Thyroid gland (tissue), 4 donors: Measurements from ENCODE around the gene ZNF280B. TPM values are rescaled to one million over a fixed set of nuclear protein-coding genes. Genes with fewer than 3 reads are reported as not detected.

ENCODE experiments used
- DNase-seq, 2 donors: peaks; one replicate each; pipeline ENCODE4 v3.0.0-alpha.2; 2019
- H3K27ac ChIP-seq, 3 donors: fragments of 200-600 bp; sonication (generic); 1 replicate in 2 of 3; 2 replicates in 1 of 3; pipeline ENCODE4 v1.5.1; 2016 to 2019; ENCODE audit warnings: mild to moderate bottlenecking in 1 of 3, moderate library complexity in 1 of 3
- H3K27me3 ChIP-seq: fragments of 200-600 bp; sonication (generic); one replicate; pipeline ENCODE4 v1.5.1; 2019
- H3K36me3 ChIP-seq, 2 donors: fragments of 200-600 bp; sonication (generic); one replicate each; pipeline ENCODE4 v1.5.1; 2016 to 2019
- H3K4me1 ChIP-seq, 2 donors: fragments of 200-600 bp; sonication (generic); one replicate each; pipeline ENCODE4 v1.5.1; 2017 to 2019
- H3K4me3 ChIP-seq, 3 donors: fragments of 200-600 bp; sonication (generic); replicated peaks in 1 of 3; 1 replicate in 2 of 3; 2 replicates in 1 of 3; pipeline ENCODE4 v1.5.1; 2016; ENCODE audit warnings: mild to moderate bottlenecking in 1 of 3
- H3K9me3 ChIP-seq: fragments of 200-600 bp; sonication (generic); one replicate; pipeline ENCODE4 v1.5.1; 2017
- CTCF ChIP-seq, 6 experiments: fragments of 200-600 bp in 3 of 6; fragments of 450-650 bp in 3 of 6; sonication (generic) in 3 of 6; IDR thresholded peaks; one replicate each; pipeline ENCODE4 v1.5.1; 2016 to 2019; ENCODE audit warnings: antibody characterized with exemption in 6 of 6, mild to moderate bottlenecking in 2 of 6, inconsistent platforms in 1 of 6, moderate library complexity in 1 of 6
- POLR2A ChIP-seq, 2 donors: fragments of 450-650 bp; IDR thresholded peaks; one replicate each; pipeline ENCODE4 v1.6.1; 2017; ENCODE audit warnings: antibody characterized with exemption in 2 of 2, mild to moderate bottlenecking in 2 of 2, moderate library complexity in 1 of 2
- WGBS, 2 donors: methylation state at CpG; one replicate each; pipeline ENCODE4 v1.1.5; 2017; 5-methylcytosine and 5-hydroxymethylcytosine counted together
- intact Hi-C: fragments of 100-400 bp; cut with DNase I; formaldehyde crosslinking; loops from one replicate; pipeline ENCODE4 v1.15.1; 2023
- total RNA-seq, 4 donors: library from RNA; depleted of rRNA; stranded (reverse); fragments of >200 nt; gene quantifications; one replicate each; pipeline ENCODE4 v1.2.3, GENCODE V29; 2016

ZNF280B gene
- total RNA-seq, 4 donors from 2014 or later: 2.2 to 3.1 (median 2.5) TPM

- Histone ChIP-seq H3K9me3 (no peaks in the 10 kb centered on the region), H3K27ac (no peak overlapping the region), H3K27me3 (no peaks in the 10 kb centered on the region), H3K4me1 (no peaks in the 10 kb centered on the region), H3K4me3 (no peak overlapping the region), H3K36me3 (no peaks in the 10 kb centered on the region)
- intact Hi-C loops: no loop called here
- DNase-seq: no peak
- TF ChIP-seq CTCF (IDR thresholded peaks at IDR 0.05) (no peak), POLR2A (IDR thresholded peaks at IDR 0.05) (no peak)
- 68 to 77% methylated on average over 5 of the region's 5 CpGs for WGBS, 2 donors
Observed at GRCh38 chr22:22546490-22546889, 37.9 kb upstream of the ZNF280B start.

GRCh38 chr22:22545084-22545483 is 36.5 kb upstream of the ZNF280B start:
- Histone ChIP-seq H3K27ac (no peak overlapping the region), H3K9me3 (no peaks in the 10 kb centered on the region), H3K4me3 (no peak overlapping the region), H3K4me1 (no peaks in the 10 kb centered on the region), H3K27me3 (no peaks in the 10 kb centered on the region), H3K36me3 (no peaks in the 10 kb centered on the region)
- DNase-seq: no peak
- TF ChIP-seq POLR2A (IDR thresholded peaks at IDR 0.05): no peak
- no peak for TF ChIP-seq CTCF (IDR thresholded peaks at IDR 0.05)
- intact Hi-C loops: no loop called here
- 73 to 81% methylated on average over 2 of the region's 2 CpGs for WGBS, 2 donors

GRCh38 chr22:22538226-22538989 is 29.9 kb upstream of the ZNF280B start:
- no peak overlapping the region for H3K4me3 ChIP-seq
- H3K9me3 ChIP-seq: no peaks in the 10 kb centered on the region
- H3K36me3 ChIP-seq: no peaks in the 10 kb centered on the region
- no peak for DNase-seq
- 83 to 87% methylated on average over 7 of the region's 7 CpGs for WGBS, 2 donors
- no peak overlapping the region for H3K27ac ChIP-seq
- H3K27me3 ChIP-seq: no peaks in the 10 kb centered on the region
- TF ChIP-seq POLR2A (IDR thresholded peaks at IDR 0.05): no peak
- TF ChIP-seq CTCF (IDR thresholded peaks at IDR 0.05): no peak
- no peaks in the 10 kb centered on the region for H3K4me1 ChIP-seq
- intact Hi-C loops: no loop called here

GRCh38 chr22:22536916-22537315 is 28.4 kb upstream of the ZNF280B start:
- Histone ChIP-seq H3K4me1 (no peaks in the 10 kb centered on the region), H3K4me3 (no peak overlapping the region), H3K27me3 (no peaks in the 10 kb centered on the region), H3K27ac (no peak overlapping the region), H3K9me3 (no peaks in the 10 kb centered on the region), H3K36me3 (no peaks in the 10 kb centered on the region)
- DNase-seq: no peak
- WGBS, 2 donors: 50 to 52% methylated on average over 1 of the region's 1 CpG
- no peak for TF ChIP-seq POLR2A (IDR thresholded peaks at IDR 0.05)
- TF ChIP-seq CTCF (IDR thresholded peaks at IDR 0.05): no peak
- intact Hi-C loops: no loop called here

GRCh38 chr22:22536515-22536914 is 28.0 kb upstream of the ZNF280B start:
- H3K4me1 ChIP-seq: no peaks in the 10 kb centered on the region
- H3K4me3 ChIP-seq: no peak overlapping the region
- no peaks in the 10 kb centered on the region for H3K27me3 ChIP-seq
- WGBS, 2 donors: 82 to 83% methylated on average over 6 of the region's 6 CpGs
- no peak for TF ChIP-seq POLR2A (IDR thresholded peaks at IDR 0.05)
- intact Hi-C loops: no loop called here
- no peak for DNase-seq
- H3K36me3 ChIP-seq: no peaks in the 10 kb centered on the region
- no peaks in the 10 kb centered on the region for H3K9me3 ChIP-seq
- H3K27ac ChIP-seq: no peak overlapping the region
